Neural cell (in vitro differentiated cells): ENCODE measurements around the gene ZNF724. TPM values are rescaled to one million over a fixed set of nuclear protein-coding genes. Genes with fewer than 3 reads are reported as not detected.

Experiments used
- H2AFZ ChIP-seq: fragments of 200-600, 300-800 bp; sonication (generic), shearing (Covaris generic); 2 replicates; pipeline ENCODE4 v1.6.0; 2014; ENCODE audit warnings: low read depth, mild to moderate bottlenecking, antibody characterized with exemption, low read length, moderate library complexity
- H3F3A ChIP-seq: fragments of 200-600 bp; shearing (Covaris generic); 2 replicates; pipeline ENCODE4 v1.6.1; 2016; ENCODE audit warnings: mild to moderate bottlenecking, moderate library complexity, mixed read lengths, antibody characterized with exemption, low read length; ENCODE audit not compliant: insufficient read depth, poor library complexity, severe bottlenecking
- H3K27ac ChIP-seq: fragments of 200-600, 300-800 bp; sonication (generic), shearing (Covaris generic); 2 replicates; pipeline ENCODE4 v1.5.1; 2014; ENCODE audit warnings: mild to moderate bottlenecking, low read length, moderate library complexity
- H3K27me3 ChIP-seq: fragments of 300-800, 200-600 bp; sonication (generic), shearing (Covaris generic); 2 replicates; pipeline ENCODE4 v1.6.0; 2014; ENCODE audit warnings: mild to moderate bottlenecking, low read depth, low read length, moderate library complexity; ENCODE audit not compliant: insufficient read depth
- H3K36me3 ChIP-seq: fragments of 300-800, 200-600 bp; sonication (generic), shearing (Covaris generic); 2 replicates; pipeline ENCODE4 v1.5.1; 2014; ENCODE audit warnings: mild to moderate bottlenecking, antibody characterized with exemption, low read length, moderate library complexity; ENCODE audit not compliant: insufficient read depth
- H3K4me2 ChIP-seq: fragments of 300-800, 200-600 bp; sonication (generic), shearing (Covaris generic); 2 replicates; pipeline ENCODE4 v1.6.0; 2014; ENCODE audit warnings: mild to moderate bottlenecking, low read length
- H3K4me3 ChIP-seq: fragments of 300-800, 200-600 bp; sonication (generic), shearing (Covaris generic); 2 replicates; pipeline ENCODE4 v1.5.1; 2014; ENCODE audit warnings: mild to moderate bottlenecking, low read length, moderate library complexity
- H3K79me2 ChIP-seq: fragments of 200-600 bp; shearing (Covaris generic); replicated peaks from 2 replicates; pipeline ENCODE4 v1.6.0; 2014; ENCODE audit warnings: mild to moderate bottlenecking, low read length, moderate library complexity; ENCODE audit not compliant: insufficient read depth
- H3K9ac ChIP-seq: fragments of 300-800, 200-600 bp; sonication (generic), shearing (Covaris generic); 2 replicates; pipeline ENCODE4 v1.6.1; 2016; ENCODE audit warnings: mild to moderate bottlenecking, low read length, mixed read lengths
- H3K9me2 ChIP-seq: fragments of 200-600 bp; shearing (Covaris generic); 2 replicates; pipeline ENCODE4 v1.6.1; 2016; ENCODE audit warnings: mild to moderate bottlenecking, low read length, mixed read lengths; ENCODE audit not compliant: insufficient read depth
- H3K9me3 ChIP-seq: fragments of 200-600, 300-800 bp; sonication (generic), shearing (Covaris generic); 2 replicates; pipeline ENCODE4 v1.6.1; 2016; ENCODE audit warnings: mild to moderate bottlenecking, mixed run types, low read length, moderate library complexity, mixed read lengths
- H4K20me1 ChIP-seq: fragments of 200-600 bp; shearing (Covaris generic); 2 replicates; pipeline ENCODE4 v1.6.1; 2016; ENCODE audit warnings: mild to moderate bottlenecking, mixed run types; ENCODE audit not compliant: insufficient read depth
- CTCF ChIP-seq: fragments of 450-650 bp; IDR thresholded peaks from 2 replicates; pipeline ENCODE4 v1.5.1; 2014; ENCODE audit warnings: antibody characterized with exemption, mild to moderate bottlenecking, moderate library complexity; ENCODE audit not compliant: poor library complexity, severe bottlenecking
- EP300 ChIP-seq: fragments of 450-650 bp; conservative IDR thresholded peaks from 2 replicates; pipeline ENCODE4 v1.6.1; 2014; ENCODE audit warnings: antibody characterized with exemption, mild to moderate bottlenecking, moderate library complexity; ENCODE audit not compliant: poor library complexity, severe bottlenecking
- EZH2 ChIP-seq: fragments of 200-600, 300-800 bp; shearing (Covaris generic), sonication (generic); IDR thresholded peaks from 2 replicates; pipeline ENCODE4 v1.6.1; 2014; ENCODE audit warnings: antibody characterized with exemption, low read length, borderline replicate concordance, mild to moderate bottlenecking; ENCODE audit not compliant: insufficient read depth, poor library complexity, severe bottlenecking
- MXI1 ChIP-seq: fragments of 450-650 bp; conservative IDR thresholded peaks from 2 replicates; pipeline ENCODE4 v1.6.1; 2014; ENCODE audit warnings: antibody characterized with exemption, mild to moderate bottlenecking; ENCODE audit not compliant: poor library complexity, severe bottlenecking
- POLR2AphosphoS5 ChIP-seq: IDR thresholded peaks from 2 replicates; pipeline ENCODE4 v1.6.1; 2012
- RAD21 ChIP-seq: fragments of 450-650 bp; conservative IDR thresholded peaks from 2 replicates; pipeline ENCODE4 v1.6.1; 2014; ENCODE audit warnings: antibody characterized with exemption, mild to moderate bottlenecking, moderate library complexity
- REST ChIP-seq: IDR thresholded peaks from 2 replicates; pipeline ENCODE4 v1.6.1; 2012; ENCODE audit warnings: borderline replicate concordance
- SMC3 ChIP-seq: fragments of 450-650 bp; conservative IDR thresholded peaks from 2 replicates; pipeline ENCODE4 v1.6.1; 2014; ENCODE audit warnings: antibody characterized with exemption, mild to moderate bottlenecking, moderate library complexity; ENCODE audit not compliant: poor library complexity
- TAF1 ChIP-seq: IDR thresholded peaks from 2 replicates; pipeline ENCODE4 v1.6.1; 2012; ENCODE audit warnings: low read depth
- polyA plus RNA-seq: library from polyadenylated mRNA; depleted of rRNA; stranded (reverse); fragments of >200 nt; gene quantifications from 2 replicates; pipeline ENCODE4 v1.2.3, GENCODE V29; 2014
- small RNA-seq, 3 experiments: library from RNA; depleted of rRNA; stranded (forward); fragments of <200 nt; gene quantifications; one replicate each; pipeline ENCODE3, GENCODE V24; 2012

ZNF724 gene
- polyA plus RNA-seq, 1 donor from 2014 or later = 2.4 TPM

GRCh38 chr19:23183251-23183650 is 66.9 kb downstream of the ZNF724 start:
- Histone ChIP-seq H3K9me2 (no peaks in the 10 kb centered on the region), H2AFZ (no peak overlapping the region), H3K4me2 (no peak overlapping the region), H3F3A (no peaks in the 10 kb centered on the region), H3K27me3 (no peaks in the 10 kb centered on the region), H3K36me3 (no peaks in the 10 kb centered on the region), H3K4me3 (no peak overlapping the region), H3K9ac (no peak overlapping the region), H4K20me1 (no peaks in the 10 kb centered on the region), H3K79me2 (no peaks in the 10 kb centered on the region), H3K27ac (no peak overlapping the region), H3K9me3 (peaks cover 3% of the 10 kb centered on the region)
- TF ChIP-seq EP300 = no peak
- TF ChIP-seq RAD21 = no peak
- TF ChIP-seq MXI1 = no peak
- TF ChIP-seq TAF1 = no peak
- TF ChIP-seq EZH2 = no peak
- no peak for TF ChIP-seq POLR2AphosphoS5
- no peak for TF ChIP-seq REST
- no peak for TF ChIP-seq SMC3
- TF ChIP-seq CTCF = no peak

Small RNA genes within 50 kb of the gene (small RNA-seq; reads per million reads assigned to genes)
- gene VN1R91P = 0 reads per million in 3 experiments

Other genes with a start within 250 kb of the ZNF724 start
- gene ZNF728, start 247.2 kb downstream of the ZNF724 start, polyA plus RNA-seq = not detected in 2 replicates
- gene ZNF730, start 133.4 kb downstream of the ZNF724 start, polyA plus RNA-seq = 16.7 and 21.3 TPM in 2 replicates
- 76.2 and 77.8 TPM in 2 replicates for gene ZNF91, start 145.1 kb upstream of the ZNF724 start, polyA plus RNA-seq